GM12864 (cell line): Measurements from ENCODE around the gene CHFR.
"Not testable (repeated sequence)": the region's sequence is repeated elsewhere in the genome, so short reads cannot be mapped to it uniquely, and the experiment has no call there.

Source experiments
- DNase-seq: peaks from one replicate; pipeline ENCODE4 v3.0.0-alpha.2; 2011; ENCODE audit warnings: low read depth
- H3K4me3 ChIP-seq: 2 replicates; pipeline ENCODE4 v1.5.1; 2011; ENCODE audit warnings: mild to moderate bottlenecking, low read depth, low read length, control low read depth
- CTCF ChIP-seq: IDR thresholded peaks from 2 replicates; pipeline ENCODE4 v1.5.1; 2011; ENCODE audit warnings: low read depth, mild to moderate bottlenecking, moderate library complexity, low read length, control low read depth, inconsistent platforms; ENCODE audit errors: missing control alignments

CHFR gene

GRCh38 chr12:132887513-132888351 lies at the start of gene CHFR:
Gene CHFR, minus strand, starts transcription at chr12:132887605. Its CDS starts 277 bp downstream, at chr12:132887328.
- peak within 1 kb of the TSS; percentile 71 for H3K4me3 ChIP-seq
- no peak for TF ChIP-seq CTCF

GRCh38 chr12:132936921-132937320 lies 49.5 kb upstream of the CHFR start:
- DNase-seq, H3K4me3 ChIP-seq: not testable (repeated sequence)

More at GRCh38 chr12:132887513-132888351, at the start of gene CHFR:
- DNase-seq, result peak; percentile 93

- DNase-seq, result no peak
- TF ChIP-seq CTCF, result no peak
- H3K4me3 ChIP-seq, result no peak overlapping the region
Measured at GRCh38 chr12:132936163-132936562, 48.8 kb upstream of the CHFR start.

- no peak for DNase-seq
- H3K4me3 ChIP-seq, result no peak overlapping the region
- TF ChIP-seq CTCF, result no peak
Measured at GRCh38 chr12:132926415-132926833, 39.0 kb upstream of the CHFR start.

- TF ChIP-seq CTCF, result no peak
- DNase-seq, result no peak
- no peak overlapping the region for H3K4me3 ChIP-seq
Measured at GRCh38 chr12:132925597-132926414, 38.4 kb upstream of the CHFR start.

- no peak for TF ChIP-seq CTCF
- DNase-seq, result no peak
- H3K4me3 ChIP-seq, result no peak overlapping the region
Measured at GRCh38 chr12:132924356-132924755, 37.0 kb upstream of the CHFR start.

GRCh38 chr12:132923356-132923909 lies 36.0 kb upstream of the CHFR start:
- H3K4me3 ChIP-seq, result no peak overlapping the region
- DNase-seq, result no peak
- TF ChIP-seq CTCF, result no peak
